ENCODE results near the gene FYN. TPM values are rescaled to one million over a fixed set of nuclear protein-coding genes. Genes with fewer than 3 reads are reported as not detected.
"Not testable (repeated sequence)": the region's sequence is repeated elsewhere in the genome, so short reads cannot be mapped to it uniquely, and the experiment has no call there.

Gene FYN
- total RNA-seq, 4 donors from 2014 or later, result 108 to 281 (median 186) TPM

GRCh38 chr6:111788379-111789276 is 84.6 kb downstream of the FYN start:
- TF ChIP-seq CTCF (IDR thresholded peaks at IDR 0.05), result no peak
- DNase-seq (ENCODE audit: low spot score), result no peak
- peak; percentile 55 for ATAC-seq (ENCODE audit: low FRiP score)

- not testable (repeated sequence) for ATAC-seq (ENCODE audit: low FRiP score)
These were observed 87.1 kb downstream of the FYN start for GRCh38 chr6:111786151-111786550.

GRCh38 chr6:111784433-111784832 is 88.8 kb downstream of the FYN start:
- ATAC-seq (ENCODE audit: low FRiP score) (no peak), DNase-seq (ENCODE audit: low spot score) (no peak)
- no peak for TF ChIP-seq CTCF (IDR thresholded peaks at IDR 0.05)

More at GRCh38 chr6:111786151-111786550, 87.1 kb downstream of the FYN start:
- not testable (repeated sequence) for DNase-seq (ENCODE audit: low spot score)

GRCh38 chr6:111782887-111783466 is 90.3 kb downstream of the FYN start:
- ATAC-seq (ENCODE audit: low FRiP score) (no peak), DNase-seq (ENCODE audit: low spot score) (no peak)
- TF ChIP-seq CTCF (IDR thresholded peaks at IDR 0.05), result no peak

- TF ChIP-seq CTCF (IDR thresholded peaks at IDR 0.05), result no peak
- ATAC-seq (ENCODE audit: low FRiP score) (no peak), DNase-seq (ENCODE audit: low spot score) (no peak)
These were observed 91.0 kb downstream of the FYN start for GRCh38 chr6:111782192-111782809.

GRCh38 chr6:111781041-111781708 is 92.1 kb downstream of the FYN start:
- DNase-seq (ENCODE audit: low spot score) (no peak), ATAC-seq (ENCODE audit: low FRiP score) (no peak)
- TF ChIP-seq CTCF (IDR thresholded peaks at IDR 0.05), result no peak

- no peak for TF ChIP-seq CTCF (IDR thresholded peaks at IDR 0.05)
- DNase-seq (ENCODE audit: low spot score) (no peak), ATAC-seq (ENCODE audit: low FRiP score) (no peak)
These were observed 92.9 kb downstream of the FYN start for GRCh38 chr6:111780393-111780792.
